IgD-negative memory B cell (primary cell): ENCODE measurements around the gene ZDHHC6. TPM values are rescaled to one million over a fixed set of nuclear protein-coding genes. Genes with fewer than 3 reads are reported as not detected.
A peak's percentile ranks its signal among the peaks of the same experiment; 100 is the strongest.
"Not testable (repeated sequence)": the region's sequence is repeated elsewhere in the genome, so short reads cannot be mapped to it uniquely, and the experiment has no call there.

Experiments used
- H3K27ac Mint-ChIP-seq, 3 donors: one replicate each; pipeline ENCODE4 v1.8.0; 2020 to 2022; ENCODE audit warnings: mild to moderate bottlenecking in 3 of 3, mixed read lengths in 3 of 3, moderate library complexity in 1 of 3
- H3K27me3 Mint-ChIP-seq: one replicate; pipeline ENCODE4 v1.8.0; 2021; ENCODE audit warnings: mixed read lengths
- H3K36me3 Mint-ChIP-seq: one replicate; pipeline ENCODE4 v1.8.0; 2020; ENCODE audit warnings: mild to moderate bottlenecking, mixed read lengths
- H3K4me1 Mint-ChIP-seq, 3 donors: one replicate each; pipeline ENCODE4 v1.8.0; 2020 to 2022; ENCODE audit warnings: mixed read lengths in 3 of 3, mild to moderate bottlenecking in 1 of 3
- H3K4me3 Mint-ChIP-seq, 4 donors: one replicate each; pipeline ENCODE4 v1.8.0; 2020 to 2022; ENCODE audit warnings: mild to moderate bottlenecking in 4 of 4, mixed read lengths in 4 of 4, moderate library complexity in 3 of 4
- H3K9me3 Mint-ChIP-seq, 3 donors: one replicate each; pipeline ENCODE4 v1.8.0; 2020 to 2021; ENCODE audit warnings: mixed read lengths in 3 of 3, mild to moderate bottlenecking in 1 of 3
- polyA plus RNA-seq: library from polyadenylated mRNA; unstranded; fragments of 300-500 nt; fragmentation: Illumina TruSeq; gene quantifications from one replicate; pipeline ENCODE4 v1.2.3, GENCODE V29; 2021

Gene ZDHHC6
- polyA plus RNA-seq, 1 donor from 2014 or later, result 37.0 TPM

- Mint-ChIP-seq H3K27ac (peak overlapping the region in 2 of 3 donors; percentile 39 to 88), H3K4me1 (peaks cover 27 to 49% (median 36%) of the 10 kb centered on the region in 3 donors), H3K9me3 (no peaks in the 10 kb centered on the region), H3K27me3 (no peaks in the 10 kb centered on the region), H3K4me3 (no peak overlapping the region), H3K36me3 (no peaks in the 10 kb centered on the region)
These were observed 56.5 kb downstream of the ZDHHC6 start for GRCh38 chr10:112390125-112390703.

GRCh38 chr10:112389271-112389822 is 57.4 kb downstream of the ZDHHC6 start:
- H3K4me1 Mint-ChIP-seq, result peaks cover 31 to 56% (median 43%) of the 10 kb centered on the region in 3 donors
- H3K9me3 Mint-ChIP-seq, result no peaks in the 10 kb centered on the region
- H3K36me3 Mint-ChIP-seq, result no peaks in the 10 kb centered on the region
- H3K27ac Mint-ChIP-seq, result peak overlapping the region; percentile 39 to 88 (median 77)
- H3K27me3 Mint-ChIP-seq, result no peaks in the 10 kb centered on the region
- H3K4me3 Mint-ChIP-seq, result peak overlapping the region in 2 of 4 donors; percentile 58 to 65

- peaks cover 32 to 60% (median 45%) of the 10 kb centered on the region in 3 donors for H3K4me1 Mint-ChIP-seq
- H3K27ac Mint-ChIP-seq, result peak overlapping the region in 2 of 3 donors; percentile 39 to 54
- peak overlapping the region in 1 of 4 donors; percentile 58 for H3K4me3 Mint-ChIP-seq
- no peaks in the 10 kb centered on the region for H3K27me3 Mint-ChIP-seq
- no peaks in the 10 kb centered on the region for H3K9me3 Mint-ChIP-seq
- peaks cover 4% of the 10 kb centered on the region for H3K36me3 Mint-ChIP-seq
These were observed 58.2 kb downstream of the ZDHHC6 start for GRCh38 chr10:112388548-112388947.

- Mint-ChIP-seq H3K27ac (peak overlapping the region in 2 of 3 donors; percentile 39 to 54), H3K4me1 (peaks cover 34 to 55% (median 43%) of the 10 kb centered on the region in 3 donors)
- H3K4me3 Mint-ChIP-seq, H3K9me3 Mint-ChIP-seq, H3K27me3 Mint-ChIP-seq, H3K36me3 Mint-ChIP-seq: not testable (repeated sequence)
These were observed 58.7 kb downstream of the ZDHHC6 start for GRCh38 chr10:112388056-112388455.

- Mint-ChIP-seq H3K4me1 (peaks cover 38 to 60% (median 51%) of the 10 kb centered on the region in 3 donors), H3K4me3 (no peak overlapping the region), H3K27ac (no peak overlapping the region)
These were observed 61.5 kb downstream of the ZDHHC6 start for GRCh38 chr10:112385201-112385600.

GRCh38 chr10:112384141-112384540 is 62.6 kb downstream of the ZDHHC6 start:
- Mint-ChIP-seq H3K4me1 (peaks cover 38 to 54% (median 51%) of the 10 kb centered on the region in 3 donors), H3K9me3 (no peaks in the 10 kb centered on the region), H3K27me3 (no peaks in the 10 kb centered on the region), H3K4me3 (peak overlapping the region in 1 of 4 donors; percentile 71), H3K27ac (peak overlapping the region in 1 of 3 donors; percentile 45), H3K36me3 (peaks cover 9% of the 10 kb centered on the region)

More at GRCh38 chr10:112385201-112385600, 61.5 kb downstream of the ZDHHC6 start:
- Mint-ChIP-seq H3K27me3 (no peaks in the 10 kb centered on the region), H3K36me3 (peaks cover 8% of the 10 kb centered on the region), H3K9me3 (no peaks in the 10 kb centered on the region)

GRCh38 chr10:112383325-112383724 is 63.4 kb downstream of the ZDHHC6 start:
- H3K9me3 Mint-ChIP-seq, result no peaks in the 10 kb centered on the region
- peaks cover 9% of the 10 kb centered on the region for H3K36me3 Mint-ChIP-seq
- H3K4me3 Mint-ChIP-seq, result no peak overlapping the region
- H3K4me1 Mint-ChIP-seq, result peaks cover 34 to 47% (median 46%) of the 10 kb centered on the region in 3 donors
- no peaks in the 10 kb centered on the region for H3K27me3 Mint-ChIP-seq
- no peak overlapping the region for H3K27ac Mint-ChIP-seq

GRCh38 chr10:112382515-112383235 is 64.0 kb downstream of the ZDHHC6 start:
- no peak overlapping the region for H3K27ac Mint-ChIP-seq

More at GRCh38 chr10:112382515-112383235, 64.0 kb downstream of the ZDHHC6 start:
- H3K4me1 Mint-ChIP-seq, result peaks cover 34 to 48% (median 46%) of the 10 kb centered on the region in 3 donors
- H3K36me3 Mint-ChIP-seq, result peaks cover 9% of the 10 kb centered on the region
- H3K27me3 Mint-ChIP-seq, result no peaks in the 10 kb centered on the region
- H3K9me3 Mint-ChIP-seq, result no peaks in the 10 kb centered on the region
- H3K4me3 Mint-ChIP-seq, result peak overlapping the region in 2 of 4 donors; percentile 32 to 55

Other genes with a start within 250 kb of the ZDHHC6 start
- gene TECTB, start 163.5 kb downstream of the ZDHHC6 start, polyA plus RNA-seq, result not detected
- gene ACSL5, start 72.8 kb downstream of the ZDHHC6 start, polyA plus RNA-seq, result 52.3 TPM
- 32.0 TPM for gene VTI1A, start 301 bp upstream of the ZDHHC6 start, polyA plus RNA-seq